Sigmoid colon (tissue), 4 donors: ENCODE measurements around the gene SLC22A1.

Source experiments
- CTCF ChIP-seq, 4 experiments: fragments of 450-650 bp in 3 of 4; fragments of 200-600 bp in 1 of 4; IDR thresholded peaks; one replicate each; pipeline ENCODE4 v1.5.1; 2016 to 2019; ENCODE audit warnings: antibody characterized with exemption in 4 of 4, mild to moderate bottlenecking in 3 of 4, moderate library complexity in 2 of 4
- EP300 ChIP-seq, 4 donors: sonication (generic); formaldehyde crosslinking; IDR thresholded peaks; one replicate each; pipeline ENCODE4 v1.6.1; 2017; ENCODE audit warnings: antibody characterized with exemption in 4 of 4
- POLR2A ChIP-seq, 2 donors: fragments of 450-650 bp; IDR thresholded peaks; one replicate each; pipeline ENCODE4 v1.6.1; 2016; ENCODE audit warnings: antibody characterized with exemption in 2 of 2, mild to moderate bottlenecking in 2 of 2, moderate library complexity in 2 of 2

GRCh38 chr6:160102399-160102798 is 19.2 kb upstream of the SLC22A1 start:
- no peak for TF ChIP-seq CTCF (IDR thresholded peaks at IDR 0.05)
- no peak for TF ChIP-seq EP300 (IDR thresholded peaks at IDR 0.05)
- TF ChIP-seq POLR2A (IDR thresholded peaks at IDR 0.05): no peak
